ENCODE measurements around the gene POLR2E. TPM values are rescaled to one million over a fixed set of nuclear protein-coding genes. Genes with fewer than 3 reads are reported as not detected.

Gene POLR2E
- total and polyA plus RNA-seq, 4 donors, result 51.8 to 211 (median 171) TPM

GRCh38 chr19:1065606-1066109 lies 29.5 kb downstream of the POLR2E start:
- H3K9me3 ChIP-seq (ENCODE audit: control insufficient read depth in 4 of 4, low read length in 3 of 4), result no peaks in the 10 kb centered on the region
- 60% methylated on average over 17 of the region's 17 CpGs for WGBS
- no peak overlapping the region for H3K9ac ChIP-seq (ENCODE audit: low read depth in 1 of 2, low read length in 2 of 2)
- TF ChIP-seq, protein P1, sequence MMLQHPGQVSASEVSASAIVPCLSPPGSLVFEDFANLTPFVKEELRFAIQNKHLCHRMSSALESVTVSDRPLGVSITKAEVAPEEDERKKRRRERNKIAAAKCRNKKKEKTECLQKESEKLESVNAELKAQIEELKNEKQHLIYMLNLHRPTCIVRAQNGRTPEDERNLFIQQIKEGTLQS (IDR thresholded peaks at IDR 0.05), result no peak
- TF ChIP-seq RXRA (IDR thresholded peaks at IDR 0.05), result no peak
- TF ChIP-seq, protein P2, sequence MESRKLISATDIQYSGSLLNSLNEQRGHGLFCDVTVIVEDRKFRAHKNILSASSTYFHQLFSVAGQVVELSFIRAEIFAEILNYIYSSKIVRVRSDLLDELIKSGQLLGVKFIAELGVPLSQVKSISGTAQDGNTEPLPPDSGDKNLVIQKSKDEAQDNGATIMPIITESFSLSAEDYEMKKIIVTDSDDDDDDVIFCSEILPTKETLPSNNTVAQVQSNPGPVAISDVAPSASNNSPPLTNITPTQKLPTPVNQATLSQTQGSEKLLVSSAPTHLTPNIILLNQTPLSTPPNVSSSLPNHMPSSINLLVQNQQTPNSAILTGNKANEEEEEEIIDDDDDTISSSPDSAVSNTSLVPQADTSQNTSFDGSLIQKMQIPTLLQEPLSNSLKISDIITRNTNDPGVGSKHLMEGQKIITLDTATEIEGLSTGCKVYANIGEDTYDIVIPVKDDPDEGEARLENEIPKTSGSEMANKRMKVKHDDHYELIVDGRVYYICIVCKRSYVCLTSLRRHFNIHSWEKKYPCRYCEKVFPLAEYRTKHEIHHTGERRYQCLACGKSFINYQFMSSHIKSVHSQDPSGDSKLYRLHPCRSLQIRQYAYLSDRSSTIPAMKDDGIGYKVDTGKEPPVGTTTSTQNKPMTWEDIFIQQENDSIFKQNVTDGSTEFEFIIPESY (IDR thresholded peaks at IDR 0.05), result no peak
- no peak for TF ChIP-seq TAF1 (conservative IDR thresholded peaks at IDR 0.05)
- no peak for TF ChIP-seq HNF4A (conservative IDR thresholded peaks at IDR 0.05)
- TF ChIP-seq GABPA (IDR thresholded peaks at IDR 0.05 in 1 of 2, conservative IDR thresholded peaks at IDR 0.05 in 1 of 2), result no peak
- no peak for TF ChIP-seq NR2F2 (IDR thresholded peaks at IDR 0.05)
- no peak for TF ChIP-seq EGR1 (IDR thresholded peaks at IDR 0.05; ENCODE audit: low read depth in 2 of 2)
- TF ChIP-seq RAD21 (IDR thresholded peaks at IDR 0.05), result no peak
- no peak for TF ChIP-seq HNF4G (IDR thresholded peaks at IDR 0.05)
- no peak for TF ChIP-seq REST (IDR thresholded peaks at IDR 0.05)
- TF ChIP-seq, protein P3, sequence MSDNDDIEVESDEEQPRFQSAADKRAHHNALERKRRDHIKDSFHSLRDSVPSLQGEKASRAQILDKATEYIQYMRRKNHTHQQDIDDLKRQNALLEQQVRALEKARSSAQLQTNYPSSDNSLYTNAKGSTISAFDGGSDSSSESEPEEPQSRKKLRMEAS (IDR thresholded peaks at IDR 0.05), result no peak
- no peak for TF ChIP-seq SP1 (IDR thresholded peaks at IDR 0.05)
- TF ChIP-seq FOXA1 (IDR thresholded peaks at IDR 0.05), result no peak
- TF ChIP-seq JUND (IDR thresholded peaks at IDR 0.05), result no peak
- TF ChIP-seq FOXA2 (IDR thresholded peaks at IDR 0.05), result no peak
- H3K27me3 ChIP-seq (ENCODE audit: control insufficient read depth in 4 of 4, insufficient read depth in 4 of 4, low read length in 3 of 4), result peaks cover 0 to 4% (median 2%) of the 10 kb centered on the region in 4 donors
- no peak overlapping the region for H3K4me3 ChIP-seq (ENCODE audit: low read depth in 1 of 3, low read length in 3 of 3)
- H3K36me3 ChIP-seq (ENCODE audit: control insufficient read depth in 4 of 4, insufficient read depth in 3 of 4, low read depth in 1 of 4, low read length in 3 of 4), result no peaks in the 10 kb centered on the region
- no peak for DNase-seq (ENCODE audit: low spot score)
- H3K4me1 ChIP-seq (ENCODE audit: control insufficient read depth in 4 of 4, insufficient read depth in 4 of 4, low read length in 3 of 4), result peaks cover 2 to 22% (median 11%) of the 10 kb centered on the region in 4 donors
- H3K27ac ChIP-seq (ENCODE audit: low read depth in 1 of 2, low read length in 2 of 2), result no peak overlapping the region

DNA sequence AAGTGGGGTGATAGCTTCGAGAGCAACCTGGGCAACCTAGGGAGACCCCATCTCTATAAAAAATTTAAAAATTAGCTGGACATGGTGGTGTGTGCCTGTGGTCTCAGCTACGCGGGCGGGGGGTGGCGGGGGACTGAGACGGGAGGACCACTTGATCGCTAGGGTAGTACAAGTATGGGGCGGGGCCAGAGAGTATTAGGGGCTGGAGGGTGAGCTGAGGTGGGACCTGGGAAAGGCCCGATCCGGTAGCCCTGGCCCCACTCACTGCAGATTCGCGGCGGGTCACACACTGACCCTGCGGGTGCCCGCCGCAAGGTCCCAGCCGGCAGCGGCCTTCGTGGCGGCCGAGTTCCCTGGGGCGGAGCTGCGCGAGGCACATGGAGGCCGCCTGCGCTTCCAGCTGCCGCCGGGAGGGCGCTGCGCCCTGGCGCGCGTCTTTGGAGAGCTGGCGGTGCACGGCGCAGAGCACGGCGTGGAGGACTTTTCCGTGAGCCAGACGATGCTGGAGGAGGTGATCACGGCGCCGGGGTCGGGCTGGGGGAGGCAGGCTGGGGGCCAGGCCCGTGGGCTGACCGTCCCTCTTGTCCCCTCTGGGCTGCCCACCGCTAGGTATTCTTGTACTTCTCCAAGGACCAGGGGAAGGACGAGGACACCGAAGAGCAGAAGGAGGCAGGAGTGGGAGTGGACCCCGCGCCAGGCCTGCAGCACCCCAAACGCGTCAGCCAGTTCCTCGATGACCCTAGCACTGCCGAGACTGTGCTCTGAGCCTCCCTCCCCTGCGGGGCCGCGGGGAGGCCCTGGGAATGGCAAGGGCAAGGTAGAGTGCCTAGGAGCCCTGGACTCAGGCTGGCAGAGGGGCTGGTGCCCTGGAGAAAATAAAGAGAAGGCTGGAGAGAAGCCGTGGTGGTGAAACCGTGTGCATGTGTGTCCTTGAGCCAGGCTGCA lies 30.2 kb downstream of the POLR2E start:
- H3K9me3 ChIP-seq (ENCODE audit: control insufficient read depth in 4 of 4, low read length in 3 of 4), result no peaks in the 10 kb centered on the region
- 11% methylated on average over 60 of the region's 60 CpGs for WGBS
- no peak overlapping the region for H3K9ac ChIP-seq (ENCODE audit: low read depth in 1 of 2, low read length in 2 of 2)
- H3K4me1 ChIP-seq (ENCODE audit: control insufficient read depth in 4 of 4, insufficient read depth in 4 of 4, low read length in 3 of 4), result peaks cover 2 to 22% (median 11%) of the 10 kb centered on the region in 4 donors
- peaks cover 0 to 4% (median 1%) of the 10 kb centered on the region in 4 donors for H3K27me3 ChIP-seq (ENCODE audit: control insufficient read depth in 4 of 4, insufficient read depth in 4 of 4, low read length in 3 of 4)
- peak in 1 of 2 donors; percentile 75 for TF ChIP-seq RAD21 (IDR thresholded peaks at IDR 0.05)
- TF ChIP-seq, protein P3 (IDR thresholded peaks at IDR 0.05), result no peak
- TF ChIP-seq CTCF (IDR thresholded peaks at IDR 0.05; ENCODE audit: low read depth, low read length, missing input control), result peak; percentile 74
- no peak overlapping the region for H3K4me3 ChIP-seq (ENCODE audit: low read depth in 1 of 3, low read length in 3 of 3)
- H3K27ac ChIP-seq (ENCODE audit: low read depth in 1 of 2, low read length in 2 of 2), result no peak overlapping the region
- DNase-seq (ENCODE audit: low spot score), result peak; percentile 71
- no peaks in the 10 kb centered on the region for H3K36me3 ChIP-seq (ENCODE audit: control insufficient read depth in 4 of 4, insufficient read depth in 3 of 4, low read depth in 1 of 4, low read length in 3 of 4)
